ENCODE results near the gene SCLT1. TPM values are rescaled to one million over a fixed set of nuclear protein-coding genes. Genes with fewer than 3 reads are reported as not detected.

SCLT1 gene
- total and polyA plus RNA-seq, 2 of the 8 experiments (the other 6 are each of a cell fraction or from before 2014, with no cell fraction given), result 4.8 to 13.1 TPM

GRCh38 chr4:128916832-128917231, 176.5 kb downstream of the SCLT1 start (continued):
- TF ChIP-seq ATF2 (IDR thresholded peaks at IDR 0.05; ENCODE audit: low read length) (no peak), FOSL1 (IDR thresholded peaks at IDR 0.05; ENCODE audit: insufficient read depth, low read depth, low read length) (no peak), GTF2F1 (IDR thresholded peaks at IDR 0.05; ENCODE audit: borderline replicate concordance, low read depth, low read length) (no peak), CEBPB (IDR thresholded peaks at IDR 0.05; ENCODE audit: low read depth, low read length) (no peak), GABPA (IDR thresholded peaks at IDR 0.05; ENCODE audit: borderline replicate concordance, insufficient read depth, low read length) (no peak)

Data from H1 (cell line).